Neural progenitor cell (in vitro differentiated cells): ENCODE measurements around the gene ZBED4. TPM values are rescaled to one million over a fixed set of nuclear protein-coding genes. Genes with fewer than 3 reads are reported as not detected.
A peak's percentile ranks its signal among the peaks of the same experiment; 100 is the strongest.

ENCODE experiments used
- DNase-seq: peaks from one replicate; pipeline ENCODE4 v3.0.0-alpha.2; 2016; ENCODE audit warnings: low spot score
- H2AFZ ChIP-seq: fragments of 200-600 bp; sonication (generic); replicated peaks from 2 replicates; pipeline ENCODE4 v1.6.1; 2016; ENCODE audit warnings: antibody characterized with exemption
- H3F3A ChIP-seq: fragments of 200-600 bp; sonication (generic); 2 replicates; pipeline ENCODE4 v1.6.1; 2016; ENCODE audit warnings: antibody characterized with exemption, low read depth
- H3K27ac ChIP-seq: fragments of 200-600 bp; sonication (generic); 2 replicates; pipeline ENCODE4 v1.5.1; 2016; ENCODE audit warnings: mild to moderate bottlenecking
- H3K27me3 ChIP-seq: fragments of 200-600 bp; sonication (generic); 2 replicates; pipeline ENCODE4 v1.6.1; 2016; ENCODE audit warnings: mild to moderate bottlenecking, moderate library complexity
- H3K36me3 ChIP-seq: fragments of 200-600 bp; sonication (generic); 2 replicates; pipeline ENCODE4 v1.5.1; 2016
- H3K4me1 ChIP-seq: fragments of 200-600 bp; sonication (generic); 2 replicates; pipeline ENCODE4 v1.6.1; 2016; ENCODE audit warnings: mixed run types
- H3K4me2 ChIP-seq: fragments of 200-600 bp; sonication (generic); 2 replicates; pipeline ENCODE4 v1.6.1; 2016
- H3K4me3 ChIP-seq: fragments of 200-600 bp; sonication (generic); 2 replicates; pipeline ENCODE4 v1.5.1; 2016
- H3K79me2 ChIP-seq: fragments of 200-600 bp; sonication (generic); 2 replicates; pipeline ENCODE4 v1.6.1; 2016; ENCODE audit warnings: low read depth
- H3K9ac ChIP-seq: fragments of 200-600 bp; sonication (generic); 2 replicates; pipeline ENCODE4 v1.6.1; 2016
- H3K9me3 ChIP-seq: fragments of 200-600 bp; sonication (generic); 2 replicates; pipeline ENCODE4 v1.5.1; 2016; ENCODE audit warnings: low read depth
- H4K20me1 ChIP-seq: fragments of 200-600 bp; sonication (generic); 2 replicates; pipeline ENCODE4 v1.6.1; 2016; ENCODE audit warnings: low read depth
- H3K27ac Mint-ChIP-seq: 3 replicates; pipeline ENCODE4 v1.8.0; 2021; ENCODE audit warnings: mixed read lengths
- H3K27me3 Mint-ChIP-seq: 2 replicates; pipeline ENCODE4 v1.8.0; 2022; ENCODE audit warnings: low read depth, mild to moderate bottlenecking, inconsistent platforms, moderate library complexity, mixed read lengths; ENCODE audit not compliant: insufficient read depth
- H3K36me3 Mint-ChIP-seq: 3 replicates; pipeline ENCODE4 v1.8.0; 2021; ENCODE audit warnings: mixed read lengths
- H3K4me1 Mint-ChIP-seq: 3 replicates; pipeline ENCODE4 v1.8.0; 2021; ENCODE audit warnings: mixed read lengths
- H3K4me3 Mint-ChIP-seq: 3 replicates; pipeline ENCODE4 v1.8.0; 2021; ENCODE audit warnings: mild to moderate bottlenecking, moderate library complexity, mixed read lengths
- H3K9me3 Mint-ChIP-seq: 3 replicates; pipeline ENCODE4 v1.8.0; 2020; ENCODE audit warnings: mixed read lengths
- CTCF ChIP-seq: fragments of 200-600 bp; sonication (generic); IDR thresholded peaks from 2 replicates; pipeline ENCODE4 v1.5.1; 2017; ENCODE audit warnings: antibody characterized with exemption, mild to moderate bottlenecking
- EZH2 ChIP-seq: fragments of 200-600 bp; sonication (generic); IDR thresholded peaks from 2 replicates; pipeline ENCODE4 v1.6.1; 2017; ENCODE audit warnings: antibody characterized with exemption, mild to moderate bottlenecking, moderate library complexity
- EZH2phosphoT487 ChIP-seq: fragments of 200-600 bp; sonication (generic); IDR thresholded peaks from 2 replicates; pipeline ENCODE4 v1.6.1; 2017; ENCODE audit warnings: antibody characterized with exemption
- small RNA-seq: library from RNA; depleted of rRNA; stranded (forward); fragments of <200 nt; gene quantifications from one replicate; pipeline ENCODE3, GENCODE V24; 2015
- total RNA-seq: library from RNA; depleted of rRNA; stranded (reverse); fragments of >200 nt; gene quantifications from 2 replicates; pipeline ENCODE4 v1.2.3, GENCODE V29; 2015; ENCODE audit warnings: low replicate concordance

ZBED4 gene
- total RNA-seq, 1 donor from 2014 or later: 23.1 TPM

GRCh38 chr22:49937758-49938564, 84.3 kb downstream of the ZBED4 start:
- Histone ChIP-seq H3K27me3 (peaks cover 22% of the 10 kb centered on the region), H3K36me3 (no peaks in the 10 kb centered on the region), H2AFZ (no peak overlapping the region), H3K4me1 (peaks cover 15% of the 10 kb centered on the region), H3K4me3 (no peak overlapping the region), H3K79me2 (no peaks in the 10 kb centered on the region), H3F3A (peaks cover 4% of the 10 kb centered on the region), H4K20me1 (peaks cover 3% of the 10 kb centered on the region), H3K9ac (no peak overlapping the region), H3K27ac (no peak overlapping the region), H3K4me2 (no peak overlapping the region), H3K9me3 (no peaks in the 10 kb centered on the region)
- Mint-ChIP-seq H3K36me3 (no peaks in the 10 kb centered on the region), H3K27me3 (peaks cover 9% of the 10 kb centered on the region), H3K9me3 (peaks cover 3% of the 10 kb centered on the region), H3K4me3 (peak overlapping the region; percentile 55), H3K27ac (no peak overlapping the region), H3K4me1 (peaks cover 16% of the 10 kb centered on the region)
- TF ChIP-seq EZH2 (no peak), CTCF (no peak), EZH2phosphoT487 (no peak)
- DNase-seq: no peak

- H3K79me2 ChIP-seq: no peaks in the 10 kb centered on the region
- no peaks in the 10 kb centered on the region for H3K36me3 ChIP-seq
- H3K4me3 Mint-ChIP-seq: no peak overlapping the region
- no peak overlapping the region for H3K4me3 ChIP-seq
- no peak overlapping the region for H2AFZ ChIP-seq
- H3K4me1 ChIP-seq: peaks cover 15% of the 10 kb centered on the region
- H3K9me3 ChIP-seq: no peaks in the 10 kb centered on the region
- H3K4me1 Mint-ChIP-seq: peaks cover 10% of the 10 kb centered on the region
- H3K27ac Mint-ChIP-seq: no peak overlapping the region
- H3F3A ChIP-seq: peaks cover 2% of the 10 kb centered on the region
- H3K4me2 ChIP-seq: no peak overlapping the region
- peaks cover 9% of the 10 kb centered on the region for H3K27me3 Mint-ChIP-seq
- H3K9ac ChIP-seq: no peak overlapping the region
- no peak for TF ChIP-seq CTCF
- H4K20me1 ChIP-seq: peaks cover 3% of the 10 kb centered on the region
- DNase-seq: no peak
- no peaks in the 10 kb centered on the region for H3K36me3 Mint-ChIP-seq
- no peak overlapping the region for H3K27ac ChIP-seq
- peaks cover 3% of the 10 kb centered on the region for H3K9me3 Mint-ChIP-seq
- peaks cover 22% of the 10 kb centered on the region for H3K27me3 ChIP-seq
Observed at GRCh38 chr22:49938565-49939136, 85.0 kb downstream of the ZBED4 start.

Small RNA genes within 50 kb of the gene (small RNA-seq; reads per million reads assigned to genes)
- gene AL117328.1: not detected
- gene RF00017: not detected

Other genes starting within 250 kb of the ZBED4 start
- gene BRD1, start 26.0 kb upstream of the ZBED4 start, total RNA-seq: 31.2 and 46.7 TPM in 2 replicates
- gene ALG12, start 64.6 kb downstream of the ZBED4 start, total RNA-seq: 4.9 and 14.2 TPM in 2 replicates
- gene CRELD2, start 64.8 kb downstream of the ZBED4 start, total RNA-seq: 12.2 and 22.6 TPM in 2 replicates
- gene PIM3, start 106.9 kb downstream of the ZBED4 start, total RNA-seq: 15.1 and 37.2 TPM in 2 replicates
- gene IL17REL, start 158.9 kb downstream of the ZBED4 start, total RNA-seq: 0.15 TPM in 1 of 2 replicates, not detected in the other
- gene TTLL8, start 204.5 kb downstream of the ZBED4 start, total RNA-seq: not detected in 2 replicates
- gene MLC1, start 231.6 kb downstream of the ZBED4 start, total RNA-seq: not detected in 2 replicates
- 0.99 TPM in 1 of 2 replicates, not detected in the other for gene MOV10L1, start 236.2 kb downstream of the ZBED4 start, total RNA-seq